GM12891 (cell line): Measurements from ENCODE around the gene HIP1.
"Not testable (repeated sequence)": the region's sequence is repeated elsewhere in the genome, so short reads cannot be mapped to it uniquely, and the experiment has no call there.

Source experiments
- DNase-seq: peaks from one replicate; pipeline ENCODE4 v3.0.0; 2011; ENCODE audit warnings: low spot score; ENCODE audit not compliant: insufficient read length
- FAIRE-seq: peaks from 2 replicates; lab custom pipeline; 2011; peaks lifted over from hg19 to GRCh38; lab: Jason Lieb, UNC
- PAX5 ChIP-seq: IDR thresholded peaks from 2 replicates; pipeline ENCODE4 v1.6.1; 2011; ENCODE audit warnings: low read length, moderate library complexity, mild to moderate bottlenecking; ENCODE audit not compliant: insufficient read depth, severe bottlenecking
- POLR2A ChIP-seq: IDR thresholded peaks from 2 replicates; pipeline ENCODE4 v1.6.1; 2011; ENCODE audit warnings: low read depth, low read length, control low read depth
- POLR2AphosphoS5 ChIP-seq: IDR thresholded peaks from 2 replicates; pipeline ENCODE4 v1.6.1; 2011; ENCODE audit warnings: low read depth, low read length, control low read depth
- POU2F2 ChIP-seq: IDR thresholded peaks from 2 replicates; pipeline ENCODE4 v1.6.1; 2011; ENCODE audit warnings: low read depth, mild to moderate bottlenecking, control low read depth, low read length, moderate library complexity
- SPI1 ChIP-seq: IDR thresholded peaks from 2 replicates; pipeline ENCODE4 v1.6.1; 2011; ENCODE audit warnings: low read depth, low read length, control low read depth
- TAF1 ChIP-seq: IDR thresholded peaks from 2 replicates; pipeline ENCODE4 v1.6.1; 2011; ENCODE audit warnings: low read depth, low read length, control low read depth

Gene HIP1

DNA sequence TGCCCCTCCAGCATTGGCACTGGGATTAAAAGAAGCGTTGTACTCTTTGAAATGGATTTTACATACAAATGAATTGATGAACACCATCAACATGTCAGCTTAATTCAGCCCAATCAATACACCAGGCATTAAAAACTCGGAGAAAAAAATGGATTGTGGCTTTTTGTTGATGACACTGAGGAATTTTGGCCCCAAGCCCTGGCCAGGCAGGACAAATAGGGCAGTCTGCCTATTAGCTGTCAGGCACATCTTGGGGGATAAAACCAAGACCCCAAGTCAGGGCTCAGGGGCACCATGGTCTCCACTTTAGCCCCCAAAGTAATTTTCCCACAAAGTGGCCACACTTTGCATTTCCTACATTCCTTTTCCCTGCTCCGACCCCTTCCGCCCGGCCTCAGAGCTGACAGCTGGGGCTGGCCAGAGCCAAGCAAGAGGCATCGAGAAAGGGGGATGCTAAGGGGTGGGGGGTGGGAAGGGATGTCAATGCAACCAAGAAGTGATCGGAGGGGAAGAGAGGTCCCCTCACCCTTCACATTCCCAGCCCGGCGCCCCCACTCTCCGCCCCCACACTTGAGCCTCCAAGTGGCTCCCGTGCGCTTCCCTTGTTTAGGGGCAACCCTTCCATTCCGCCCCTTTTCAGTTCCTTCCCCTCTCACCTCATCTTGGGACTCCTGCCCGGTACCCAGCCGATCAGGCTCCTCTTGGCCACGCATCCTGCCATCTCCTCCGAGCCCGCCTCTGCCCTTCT is 711 bp downstream of the HIP1 start:
- TF ChIP-seq POLR2AphosphoS5 = no peak
- TF ChIP-seq SPI1 = 0 out of 2 replicates have a peak, but pooled peaks have one; percentile 21
- no peak for TF ChIP-seq POLR2A
- no peak for TF ChIP-seq PAX5

GRCh38 chr7:75735581-75736350 is 3.0 kb downstream of the HIP1 start:
- TF ChIP-seq POLR2AphosphoS5 = no peak
- TF ChIP-seq TAF1 = no peak
- TF ChIP-seq POU2F2 = no peak
- no peak for TF ChIP-seq POLR2A
- DNase-seq (no peak), FAIRE-seq (no peak)

More for the DNA sequence above, 711 bp downstream of the HIP1 start:
- FAIRE-seq (no peak), DNase-seq (no peak)

GRCh38 chr7:75734586-75735458 is 3.9 kb downstream of the HIP1 start:
- TF ChIP-seq PAX5 (no peak), POU2F2 (no peak), TAF1 (no peak), POLR2AphosphoS5 (no peak), SPI1 (no peak), POLR2A (no peak)
- no peak for DNase-seq
- FAIRE-seq = no peak

DNA sequence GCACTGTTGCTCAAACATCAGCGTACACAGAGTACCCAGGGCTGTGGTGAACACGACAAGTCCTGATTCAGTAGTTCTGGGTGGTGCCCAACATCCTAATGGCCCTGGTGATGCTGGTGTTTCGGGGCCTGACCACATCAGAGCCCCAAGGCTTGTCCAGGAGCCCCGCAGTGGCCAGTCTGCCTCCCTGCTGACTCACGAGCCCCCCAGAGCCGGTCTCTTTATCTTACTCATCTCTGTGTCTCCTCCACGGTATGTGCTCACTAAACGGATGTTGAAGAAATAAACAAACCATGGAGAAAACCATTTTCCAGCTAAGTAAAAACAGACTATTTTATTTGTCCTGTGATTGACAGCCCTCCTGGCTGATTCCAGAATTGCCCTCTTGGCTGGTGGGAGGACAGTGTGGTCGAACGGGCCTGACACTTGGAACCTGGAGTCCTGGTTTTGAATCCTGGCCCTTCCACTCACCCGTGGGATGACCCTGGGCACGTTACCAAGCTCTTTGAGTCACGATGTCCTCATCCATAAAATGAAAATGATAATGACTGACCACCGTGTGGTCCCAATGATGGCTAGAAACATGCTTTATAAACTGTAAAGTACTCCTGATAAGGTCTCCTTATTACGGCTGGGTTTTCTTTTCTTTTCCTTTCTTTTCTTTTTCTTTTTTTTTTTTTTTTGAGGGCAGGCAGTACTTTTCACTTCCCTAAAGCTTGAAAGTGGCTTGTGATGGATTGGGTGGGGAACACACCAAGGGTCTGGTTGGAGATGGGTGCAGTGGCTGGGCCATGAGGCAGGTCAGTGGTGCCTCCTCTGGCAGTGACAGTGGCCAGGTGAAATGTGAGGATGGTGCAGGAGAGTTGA is 5.7 kb downstream of the HIP1 start:
- no peak for FAIRE-seq
- DNase-seq = no peak
- TF ChIP-seq SPI1 = no peak
- TF ChIP-seq POLR2AphosphoS5 = no peak
- TF ChIP-seq PAX5 = no peak
- no peak for TF ChIP-seq POLR2A
- TF ChIP-seq TAF1 = no peak
- TF ChIP-seq POU2F2 = no peak

- no peak for FAIRE-seq
- TF ChIP-seq PAX5 (no peak), TAF1 (no peak), SPI1 (no peak), POU2F2 (no peak), POLR2A (no peak), POLR2AphosphoS5 (no peak)
- DNase-seq = no peak
These were observed 6.7 kb downstream of the HIP1 start for GRCh38 chr7:75732016-75732521.

DNA sequence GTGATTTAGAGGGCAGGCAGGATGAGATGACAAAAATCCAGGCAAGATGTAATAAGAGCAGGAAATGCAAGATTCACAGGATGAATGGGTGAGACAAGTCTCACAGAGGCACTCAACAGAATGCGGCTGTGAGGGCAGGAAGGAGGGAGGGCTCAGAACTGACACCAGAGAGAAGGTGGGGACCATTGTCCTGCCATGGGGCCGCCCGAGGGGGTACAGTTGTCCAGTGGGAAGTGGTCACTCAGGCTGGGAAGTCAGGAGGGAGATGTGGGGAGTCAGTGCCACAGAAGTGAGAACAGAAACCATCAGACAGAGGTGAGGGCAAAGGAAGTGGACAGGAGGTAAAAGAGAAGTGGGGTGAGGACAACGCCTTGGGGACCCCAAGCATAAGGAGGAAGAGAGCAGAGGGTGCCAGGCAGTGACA is 8.9 kb downstream of the HIP1 start:
- DNase-seq (no peak), FAIRE-seq (peak; percentile 54)

GRCh38 chr7:75727881-75728593 is 10.7 kb downstream of the HIP1 start:
- DNase-seq = no peak
- TF ChIP-seq TAF1 (no peak), PAX5 (no peak), POLR2AphosphoS5 (no peak), POLR2A (no peak), SPI1 (no peak), POU2F2 (no peak)
- peak; percentile 73 for FAIRE-seq

More for the DNA sequence above, 8.9 kb downstream of the HIP1 start:
- TF ChIP-seq POLR2A = no peak
- TF ChIP-seq SPI1 = peak; percentile 55; the same call in 1 of the 2 replicates
- no peak for TF ChIP-seq POU2F2
- no peak for TF ChIP-seq POLR2AphosphoS5
- TF ChIP-seq PAX5 = no peak

GRCh38 chr7:75727351-75727750 is 11.4 kb downstream of the HIP1 start:
- not testable (repeated sequence) for DNase-seq, FAIRE-seq
